Measurements from ENCODE around the gene LTBP1.
A peak's percentile ranks its signal among the peaks of the same experiment; 100 is the strongest.
"Not testable (repeated sequence)": the region's sequence is repeated elsewhere in the genome, so short reads cannot be mapped to it uniquely, and the experiment has no call there.

Gene LTBP1

GRCh38 chr2:33057307-33058028 is 110.7 kb downstream of the LTBP1 start:
- ATAC-seq; H3K4me3 Mint-ChIP-seq; DNase-seq (ENCODE audit: low spot score in 2 of 2); H3K36me3 Mint-ChIP-seq; H3K4me1 Mint-ChIP-seq; H3K27ac Mint-ChIP-seq; H3K9me3 Mint-ChIP-seq: not testable (repeated sequence)

GRCh38 chr2:33058716-33059470 is 112.1 kb downstream of the LTBP1 start:
- DNase-seq (ENCODE audit: low spot score in 2 of 2), result no peak
- Mint-ChIP-seq H3K36me3 (no peaks in the 10 kb centered on the region), H3K4me1 (no peaks in the 10 kb centered on the region), H3K4me3 (no peak overlapping the region), H3K27ac (no peak overlapping the region), H3K9me3 (no peaks in the 10 kb centered on the region)
- no peak for ATAC-seq

GRCh38 chr2:33059471-33060156 is 112.9 kb downstream of the LTBP1 start:
- H3K9me3 Mint-ChIP-seq, result no peaks in the 10 kb centered on the region
- DNase-seq (ENCODE audit: low spot score in 2 of 2) (no peak), ATAC-seq (no peak)
- no peaks in the 10 kb centered on the region for H3K36me3 Mint-ChIP-seq
- H3K4me3 Mint-ChIP-seq, result no peak overlapping the region
- H3K27ac Mint-ChIP-seq, result no peak overlapping the region
- H3K4me1 Mint-ChIP-seq, result no peaks in the 10 kb centered on the region

- H3K9me3 Mint-ChIP-seq, result no peaks in the 10 kb centered on the region
- no peak overlapping the region for H3K4me3 Mint-ChIP-seq
- DNase-seq (ENCODE audit: low spot score in 2 of 2), result no peak
- H3K27ac Mint-ChIP-seq, result no peak overlapping the region
- no peaks in the 10 kb centered on the region for H3K4me1 Mint-ChIP-seq
- ATAC-seq, result no peak
- no peaks in the 10 kb centered on the region for H3K36me3 Mint-ChIP-seq
Observed at GRCh38 chr2:33060405-33060804, 113.7 kb downstream of the LTBP1 start.

- no peak for ATAC-seq
- Mint-ChIP-seq H3K9me3 (no peaks in the 10 kb centered on the region), H3K4me1 (no peaks in the 10 kb centered on the region), H3K4me3 (no peak overlapping the region), H3K36me3 (no peaks in the 10 kb centered on the region), H3K27ac (no peak overlapping the region)
- DNase-seq (ENCODE audit: low spot score in 2 of 2), result no peak
Observed at GRCh38 chr2:33062665-33063250, 116.0 kb downstream of the LTBP1 start.

GRCh38 chr2:33064349-33064801 is 117.6 kb downstream of the LTBP1 start:
- no peaks in the 10 kb centered on the region for H3K36me3 Mint-ChIP-seq
- H3K27ac Mint-ChIP-seq, result no peak overlapping the region
- H3K9me3 Mint-ChIP-seq, result no peaks in the 10 kb centered on the region
- DNase-seq (ENCODE audit: low spot score in 2 of 2) (no peak), ATAC-seq (no peak)
- H3K4me3 Mint-ChIP-seq, result no peak overlapping the region
- H3K4me1 Mint-ChIP-seq, result peaks cover 5% of the 10 kb centered on the region

- Mint-ChIP-seq H3K27ac (no peak overlapping the region), H3K9me3 (no peaks in the 10 kb centered on the region), H3K36me3 (no peaks in the 10 kb centered on the region), H3K4me3 (no peak overlapping the region), H3K4me1 (peaks cover 24% of the 10 kb centered on the region)
- no peak for DNase-seq (ENCODE audit: low spot score in 2 of 2)
- ATAC-seq, result no peak
Observed at GRCh38 chr2:33067598-33067997, 120.8 kb downstream of the LTBP1 start.

- no peaks in the 10 kb centered on the region for H3K36me3 Mint-ChIP-seq
Observed at GRCh38 chr2:33068261-33068660, 121.5 kb downstream of the LTBP1 start.

GRCh38 chr2:33069894-33070651 is 123.3 kb downstream of the LTBP1 start:
- peak; percentile 99 for ATAC-seq
- H3K4me1 Mint-ChIP-seq, result peaks cover 24% of the 10 kb centered on the region
- H3K9me3 Mint-ChIP-seq, result no peaks in the 10 kb centered on the region
- DNase-seq (ENCODE audit: low spot score in 2 of 2), result peak; percentile 16 to 61
- no peak overlapping the region for H3K4me3 Mint-ChIP-seq
- no peak overlapping the region for H3K27ac Mint-ChIP-seq
- H3K36me3 Mint-ChIP-seq, result no peaks in the 10 kb centered on the region

More at GRCh38 chr2:33068261-33068660, 121.5 kb downstream of the LTBP1 start:
- DNase-seq (ENCODE audit: low spot score in 2 of 2) (no peak), ATAC-seq (no peak)
- Mint-ChIP-seq H3K4me3 (no peak overlapping the region), H3K4me1 (peaks cover 24% of the 10 kb centered on the region), H3K27ac (no peak overlapping the region), H3K9me3 (no peaks in the 10 kb centered on the region)

- Mint-ChIP-seq H3K4me1 (peaks cover 24% of the 10 kb centered on the region), H3K27ac (no peak overlapping the region), H3K9me3 (no peaks in the 10 kb centered on the region), H3K36me3 (no peaks in the 10 kb centered on the region), H3K4me3 (no peak overlapping the region)
- no peak for DNase-seq (ENCODE audit: low spot score in 2 of 2)
- ATAC-seq, result no peak
Observed at GRCh38 chr2:33071591-33071990, 124.8 kb downstream of the LTBP1 start.

GRCh38 chr2:33072614-33073013 is 125.9 kb downstream of the LTBP1 start:
- H3K9me3 Mint-ChIP-seq, result no peaks in the 10 kb centered on the region
- H3K27ac Mint-ChIP-seq, result peak overlapping the region; percentile 46
- DNase-seq (ENCODE audit: low spot score in 2 of 2) (no peak), ATAC-seq (no peak)
- no peaks in the 10 kb centered on the region for H3K36me3 Mint-ChIP-seq
- H3K4me1 Mint-ChIP-seq, result peaks cover 26% of the 10 kb centered on the region
- H3K4me3 Mint-ChIP-seq, result no peak overlapping the region

- Mint-ChIP-seq H3K9me3 (no peaks in the 10 kb centered on the region), H3K4me1 (peaks cover 30% of the 10 kb centered on the region), H3K4me3 (no peak overlapping the region), H3K36me3 (no peaks in the 10 kb centered on the region), H3K27ac (peak overlapping the region; percentile 46)
- ATAC-seq (no peak), DNase-seq (ENCODE audit: low spot score in 2 of 2) (no peak)
Observed at GRCh38 chr2:33073018-33073417, 126.3 kb downstream of the LTBP1 start.

- H3K4me1 Mint-ChIP-seq, result peaks cover 27% of the 10 kb centered on the region
- H3K27ac Mint-ChIP-seq, result no peak overlapping the region
- H3K9me3 Mint-ChIP-seq, result no peaks in the 10 kb centered on the region
- no peak overlapping the region for H3K4me3 Mint-ChIP-seq
- no peak for DNase-seq (ENCODE audit: low spot score in 2 of 2)
- ATAC-seq, result no peak
- H3K36me3 Mint-ChIP-seq, result no peaks in the 10 kb centered on the region
Observed at GRCh38 chr2:33074197-33074596, 127.4 kb downstream of the LTBP1 start.

- H3K27ac Mint-ChIP-seq, result no peak overlapping the region
- H3K9me3 Mint-ChIP-seq, result no peaks in the 10 kb centered on the region
- ATAC-seq (no peak), DNase-seq (ENCODE audit: low spot score in 2 of 2) (no peak)
- H3K4me3 Mint-ChIP-seq, result no peak overlapping the region
- H3K36me3 Mint-ChIP-seq, result no peaks in the 10 kb centered on the region
- H3K4me1 Mint-ChIP-seq, result peaks cover 6% of the 10 kb centered on the region
Observed at GRCh38 chr2:33077311-33077710, 130.6 kb downstream of the LTBP1 start.

- H3K27ac Mint-ChIP-seq, result no peak overlapping the region
- DNase-seq (ENCODE audit: low spot score in 2 of 2) (no peak), ATAC-seq (peak; percentile 61)
- no peaks in the 10 kb centered on the region for H3K36me3 Mint-ChIP-seq
- no peaks in the 10 kb centered on the region for H3K9me3 Mint-ChIP-seq
- peaks cover 6% of the 10 kb centered on the region for H3K4me1 Mint-ChIP-seq
- no peak overlapping the region for H3K4me3 Mint-ChIP-seq
Observed at GRCh38 chr2:33077844-33078243, 131.1 kb downstream of the LTBP1 start.
